B cell (primary cell): ENCODE measurements around the gene ATG4D.

Experiments used
- CTCF ChIP-seq: fragments of 200-600 bp; IDR thresholded peaks from one replicate; pipeline ENCODE4 v1.8.0; 2022; ENCODE audit warnings: antibody characterized with exemption, mild to moderate bottlenecking
- EZH2 ChIP-seq: IDR thresholded peaks from 2 replicates; pipeline ENCODE4 v1.6.1; 2012; ENCODE audit warnings: borderline replicate concordance, low read depth, mild to moderate bottlenecking, moderate library complexity, low read length; ENCODE audit not compliant: insufficient read depth, poor library complexity, severe bottlenecking

DNA sequence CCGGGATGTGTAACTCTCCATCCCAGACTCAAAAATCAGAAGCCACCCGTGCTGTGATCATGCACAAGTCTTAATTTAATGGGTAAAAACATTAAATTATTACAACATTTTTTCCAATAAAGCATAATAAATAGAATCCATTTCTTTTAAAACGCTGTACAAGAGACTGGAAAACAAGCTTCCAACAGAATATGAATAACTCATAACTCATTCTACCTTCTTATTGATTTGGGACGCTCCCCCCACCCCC lies 22.6 kb downstream of the ATG4D start:
- TF ChIP-seq CTCF (no peak), EZH2 (no peak)
